IPS-NIHi11 (cell line): ENCODE measurements around the gene PNLIPRP2.

ENCODE experiments used
- DNase-seq: peaks from one replicate; pipeline ENCODE4 v3.0.0; 2012; ENCODE audit warnings: mixed read lengths, low spot score

Gene PNLIPRP2

GRCh38 chr10:116683821-116684220 is 63.1 kb downstream of the PNLIPRP2 start:
- no peak for DNase-seq

GRCh38 chr10:116684781-116685180 is 64.0 kb downstream of the PNLIPRP2 start:
- no peak for DNase-seq

- no peak for DNase-seq
Measured at GRCh38 chr10:116685807-116686206, 65.1 kb downstream of the PNLIPRP2 start.

- no peak for DNase-seq
Measured at GRCh38 chr10:116686632-116687031, 65.9 kb downstream of the PNLIPRP2 start.

GRCh38 chr10:116687633-116688032 is 66.9 kb downstream of the PNLIPRP2 start:
- no peak for DNase-seq

GRCh38 chr10:116688241-116688711 is 67.5 kb downstream of the PNLIPRP2 start:
- DNase-seq: no peak

GRCh38 chr10:116688741-116689495 is 68.2 kb downstream of the PNLIPRP2 start:
- DNase-seq: no peak

GRCh38 chr10:116689744-116690143 is 69.0 kb downstream of the PNLIPRP2 start:
- no peak for DNase-seq

GRCh38 chr10:116690356-116691322 is 69.9 kb downstream of the PNLIPRP2 start:
- DNase-seq: no peak

GRCh38 chr10:116691635-116692034 is 70.9 kb downstream of the PNLIPRP2 start:
- no peak for DNase-seq

GRCh38 chr10:116692225-116692624 is 71.5 kb downstream of the PNLIPRP2 start:
- DNase-seq: no peak

GRCh38 chr10:116694243-116694926 is 73.6 kb downstream of the PNLIPRP2 start:
- DNase-seq: peak; percentile 74
